Left renal cortex interstitium (tissue), 4 donors: ENCODE data around the gene APBA1. TPM values are rescaled to one million over a fixed set of nuclear protein-coding genes. Genes with fewer than 3 reads are reported as not detected.

Experiments
- DNase-seq, 4 donors: peaks; one replicate each; pipeline ENCODE4 v3.0.0-alpha.2; 2013; ENCODE audit warnings: low read depth in 4 of 4, low spot score in 2 of 4, missing footprints in 1 of 4
- polyA plus RNA-seq, 4 donors: library from polyadenylated mRNA; unstranded; fragments of 120-200 nt; gene quantifications; one replicate each; pipeline ENCODE4 v1.2.1, GENCODE V29; 2013; ENCODE audit not compliant: insufficient read length in 4 of 4

APBA1 gene
- polyA plus RNA-seq, result 10 to 100 TPM; 13.6 to 17.8 (median 16.6) TPM

GRCh38 chr9:69671879-69672595 lies at the start of gene APBA1:
APBA1 (minus strand) TSS chr9:69672371.
- peak in 1 of 4 donors; percentile 56 for DNase-seq

- no peak for DNase-seq
These were observed 47.8 kb upstream of the APBA1 start for GRCh38 chr9:69719983-69720382.

- DNase-seq, result no peak
These were observed 47.2 kb upstream of the APBA1 start for GRCh38 chr9:69719367-69719766.

- no peak for DNase-seq
These were observed 46.0 kb upstream of the APBA1 start for GRCh38 chr9:69718218-69718617.

GRCh38 chr9:69715825-69716224 lies 43.7 kb upstream of the APBA1 start:
- DNase-seq, result no peak

- DNase-seq, result no peak
These were observed 42.9 kb upstream of the APBA1 start for GRCh38 chr9:69715096-69715495.

GRCh38 chr9:69697475-69697874 lies 25.3 kb upstream of the APBA1 start:
- DNase-seq, result no peak

GRCh38 chr9:69696802-69697201 lies 24.6 kb upstream of the APBA1 start:
- DNase-seq, result no peak

- no peak for DNase-seq
These were observed 17.9 kb upstream of the APBA1 start for GRCh38 chr9:69689991-69690538.

GRCh38 chr9:69683927-69684326 lies 11.8 kb upstream of the APBA1 start:
- DNase-seq, result no peak

GRCh38 chr9:69678843-69679538 lies 6.8 kb upstream of the APBA1 start:
- DNase-seq, result no peak

GRCh38 chr9:69677931-69678330 lies 5.8 kb upstream of the APBA1 start:
- no peak for DNase-seq

GRCh38 chr9:69675563-69675962 lies 3.4 kb upstream of the APBA1 start:
- DNase-seq, result no peak

- no peak for DNase-seq
These were observed 2.7 kb upstream of the APBA1 start for GRCh38 chr9:69674716-69675438.

- peak in 1 of 4 donors; percentile 8 for DNase-seq
These were observed 2.0 kb upstream of the APBA1 start for GRCh38 chr9:69674112-69674685.

GRCh38 chr9:69673311-69673640 lies 1.1 kb upstream of the APBA1 start:
- DNase-seq, result no peak

GRCh38 chr9:69672596-69673310 lies 582 bp upstream of the APBA1 start:
- DNase-seq, result peak; percentile 65 to 89 (median 80)

- DNase-seq, result no peak
These were observed 776 bp downstream of the APBA1 start for GRCh38 chr9:69671311-69671878.

GRCh38 chr9:69667306-69667705 lies 4.9 kb downstream of the APBA1 start:
- DNase-seq, result no peak

- DNase-seq, result no peak
These were observed 11.9 kb downstream of the APBA1 start for GRCh38 chr9:69660304-69660703.
